NK-92 treated with Interleukin-12 subunit alpha and Interleukin-12 subunit beta, amount 100 ng/mL, for 24 hours (cell line): ENCODE data around the gene GRIN3B.
A peak's percentile ranks its signal among the peaks of the same experiment; 100 is the strongest.

Experiments used
- DNase-seq: peaks from one replicate; lab custom pipeline; 2025; lab: John Stamatoyannopoulos, UW

GRIN3B gene

DNA sequence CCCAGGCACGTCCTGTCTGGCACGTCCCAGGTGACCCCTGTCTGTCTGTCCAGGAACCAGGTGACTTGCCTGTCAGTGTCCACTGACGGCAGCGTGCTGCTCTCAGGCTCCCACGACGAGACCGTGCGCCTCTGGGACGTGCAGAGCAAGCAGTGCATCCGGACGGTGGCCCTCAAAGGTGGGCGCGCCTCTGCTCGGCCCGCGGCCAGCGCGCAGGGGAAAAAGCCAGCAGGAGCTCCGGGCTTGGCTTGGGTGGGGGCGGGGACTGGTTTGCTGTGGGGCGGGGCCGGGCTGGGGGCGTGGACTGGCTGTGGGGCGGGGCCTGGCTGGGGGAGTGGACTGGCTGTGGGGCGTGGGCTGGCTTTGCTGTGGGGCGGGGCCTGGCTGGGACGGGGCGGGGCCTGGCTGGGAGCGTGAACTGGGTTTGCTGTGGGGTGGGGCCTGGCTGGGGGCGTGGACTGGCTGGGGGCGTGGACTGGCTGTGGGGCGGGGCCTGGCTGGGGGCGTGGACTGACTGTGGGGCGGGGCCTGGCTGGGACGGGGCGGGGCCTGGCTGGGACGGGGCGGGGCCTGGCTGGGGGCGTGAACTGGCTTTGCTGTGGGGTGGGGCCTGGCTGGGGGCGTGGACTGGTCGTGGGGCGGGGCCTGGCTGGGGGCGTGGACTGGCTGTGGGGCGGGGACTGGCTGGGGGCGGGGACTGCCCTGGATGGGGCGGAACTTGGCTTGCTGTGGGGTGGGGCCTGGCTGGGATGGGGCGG, 8.9 kb upstream of the GRIN3B start:
- DNase-seq, result peak; percentile 68

DNA sequence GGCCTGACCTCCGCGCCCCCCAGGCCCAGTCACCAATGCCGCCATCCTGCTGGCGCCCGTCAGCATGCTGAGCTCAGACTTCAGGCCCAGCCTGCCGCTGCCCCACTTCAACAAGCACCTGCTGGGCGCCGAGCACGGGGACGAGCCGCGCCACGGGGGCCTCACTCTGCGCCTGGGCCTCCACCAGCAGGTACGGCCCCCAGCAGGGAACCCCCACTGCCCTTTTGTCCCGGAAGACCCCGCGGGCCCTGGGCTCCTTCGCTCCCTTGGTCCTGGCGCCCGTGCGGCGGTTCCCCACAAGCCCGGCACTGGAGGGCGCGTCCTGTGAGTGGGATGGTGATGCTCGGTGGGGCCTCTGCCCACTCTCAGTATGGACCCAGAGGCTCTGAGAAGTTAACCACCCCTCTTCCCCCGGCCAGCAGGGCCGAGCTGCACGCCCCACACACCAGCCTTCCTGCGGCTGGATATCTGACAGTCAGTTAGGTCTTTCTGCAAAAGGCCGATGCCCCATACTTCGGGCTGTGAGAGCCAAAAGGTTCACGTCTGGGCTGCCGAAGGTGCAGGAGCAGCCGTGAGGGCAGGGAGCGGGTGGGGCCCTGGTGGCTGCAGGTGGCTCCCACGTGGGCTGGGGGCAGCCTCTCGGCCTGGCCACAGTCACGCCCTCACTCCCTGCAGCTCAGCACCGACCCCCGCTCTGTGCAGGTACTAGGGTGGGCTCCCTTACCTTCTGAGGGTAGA, 8.1 kb upstream of the GRIN3B start:
- DNase-seq, result no peak

DNA sequence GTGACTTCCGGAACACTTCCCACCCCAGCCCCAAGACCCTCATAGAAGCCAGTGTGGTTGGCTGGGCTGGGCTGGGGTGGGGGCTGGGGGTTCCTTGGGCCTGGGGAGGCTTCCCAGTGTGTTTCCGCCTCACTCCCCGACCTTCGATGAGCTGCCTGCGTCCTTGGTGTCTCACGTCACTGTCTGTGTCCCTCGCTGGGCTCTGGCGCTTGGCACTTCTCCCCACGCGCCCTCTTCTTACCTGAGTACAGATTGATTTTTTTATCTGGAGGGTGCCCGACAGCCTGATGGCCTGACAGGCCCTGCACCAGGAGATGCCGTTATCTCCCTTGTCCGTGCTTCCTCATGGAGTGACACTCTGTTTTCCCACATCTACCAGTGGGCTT, 7.6 kb upstream of the GRIN3B start:
- no peak for DNase-seq

DNA sequence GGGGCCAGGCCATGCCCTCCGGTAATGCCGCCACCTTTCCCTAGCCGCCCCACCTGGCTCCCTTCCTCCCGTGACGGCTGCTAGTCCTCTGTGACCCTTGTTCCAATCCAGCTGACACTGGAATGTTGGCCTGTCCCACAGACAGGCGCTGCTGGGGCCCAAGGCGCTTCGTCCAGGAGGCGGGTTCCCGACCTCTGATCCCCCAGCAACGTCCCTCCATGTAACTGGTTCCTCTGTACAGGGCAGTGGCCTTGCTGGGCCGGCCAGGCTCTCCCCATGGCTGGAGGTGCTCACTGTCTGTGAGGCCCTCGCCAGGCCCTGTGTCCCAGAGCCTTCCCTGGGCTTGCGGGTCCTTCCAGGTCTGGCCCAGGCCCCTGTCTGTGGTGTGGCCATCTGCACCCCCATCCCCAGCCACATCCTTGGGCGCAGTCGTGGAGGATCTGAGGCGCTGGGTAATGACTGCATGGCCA, 6.8 kb upstream of the GRIN3B start:
- no peak for DNase-seq

DNA sequence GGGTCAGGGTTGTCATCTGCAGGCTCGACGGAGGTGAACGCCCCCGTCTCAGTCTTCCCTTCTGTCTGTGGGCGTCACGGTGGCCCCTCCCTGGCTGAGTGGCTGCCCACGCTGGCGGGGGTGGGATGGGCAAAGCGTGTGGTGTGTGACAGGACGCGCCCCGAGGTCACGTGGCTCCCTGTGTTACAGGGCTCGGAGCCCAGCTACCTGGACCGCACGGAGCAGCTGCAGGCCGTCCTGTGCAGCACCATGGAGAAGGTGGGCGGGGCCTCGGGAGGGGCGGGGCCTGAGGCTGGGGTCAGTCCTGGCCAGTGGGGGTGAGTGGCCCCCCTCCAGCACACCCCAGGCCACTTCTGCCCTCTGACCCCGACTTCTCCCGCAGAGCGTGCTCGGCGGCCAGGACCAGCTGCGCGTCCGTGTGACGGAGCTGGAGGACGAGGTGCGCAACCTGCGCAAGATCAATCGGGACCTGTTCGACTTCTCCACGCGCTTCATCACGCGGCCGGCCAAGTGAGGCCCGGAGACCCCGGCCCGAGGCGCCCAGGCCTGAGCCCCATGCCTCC, 6.3 kb upstream of the GRIN3B start:
- no peak for DNase-seq

DNA sequence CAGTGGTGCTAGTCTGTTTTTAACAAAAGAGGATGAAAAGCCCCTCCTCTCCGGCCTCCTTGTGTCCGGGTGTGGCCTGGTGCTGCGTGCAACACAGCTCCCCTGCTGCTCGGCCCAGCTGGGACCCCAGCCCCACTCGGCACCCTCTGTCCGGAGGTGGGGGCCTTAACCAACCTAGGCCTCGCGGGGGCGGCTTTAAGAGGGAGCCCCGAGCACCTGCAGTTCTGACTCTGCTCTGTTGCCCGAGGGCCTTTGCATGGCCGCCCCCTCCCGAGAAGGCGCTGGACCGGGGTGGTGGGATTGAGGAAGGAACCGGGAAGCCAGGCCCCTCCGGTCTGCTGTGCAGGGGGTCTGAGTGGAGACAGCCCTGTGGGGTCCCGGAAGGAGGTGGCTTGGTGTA, 5.7 kb upstream of the GRIN3B start:
- no peak for DNase-seq

DNA sequence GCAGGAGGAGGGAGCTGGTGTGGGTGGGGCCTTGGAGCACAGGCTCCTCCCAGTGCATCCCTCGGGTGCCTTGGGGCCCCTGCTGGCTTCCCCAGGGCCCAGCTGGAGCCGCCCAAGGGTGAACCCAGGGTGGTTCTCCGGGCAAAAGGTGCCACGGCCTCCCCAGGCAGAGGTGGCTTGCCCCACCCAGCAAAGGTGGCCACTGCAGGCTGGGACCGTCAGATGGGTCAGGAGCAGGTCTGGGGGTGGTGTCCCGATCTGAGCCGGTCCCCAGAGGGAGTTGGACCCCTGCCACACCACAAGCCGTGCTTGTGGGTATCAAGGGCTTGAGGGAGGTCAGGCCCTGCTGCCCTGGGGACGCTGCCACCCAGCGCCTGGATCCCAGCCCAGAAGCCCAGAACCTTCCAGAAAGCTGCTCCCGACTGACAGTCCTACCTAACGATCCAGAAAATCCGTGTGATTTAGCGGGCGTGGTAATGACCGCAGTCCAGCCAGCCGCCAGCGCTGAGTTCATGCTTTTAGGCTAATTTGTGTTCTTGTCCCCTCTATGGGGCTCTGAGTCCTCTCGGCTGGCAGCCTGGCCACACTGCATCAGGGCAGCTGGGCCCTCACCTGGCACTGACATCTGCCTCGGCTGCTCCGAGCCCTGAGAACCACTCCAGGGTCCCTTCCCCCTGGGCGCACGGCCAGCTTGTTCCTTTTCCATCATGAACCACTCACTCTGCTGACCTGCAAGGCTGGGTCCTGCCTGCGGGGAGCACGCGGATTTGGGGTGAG, 5.0 kb upstream of the GRIN3B start:
- DNase-seq, result no peak

DNA sequence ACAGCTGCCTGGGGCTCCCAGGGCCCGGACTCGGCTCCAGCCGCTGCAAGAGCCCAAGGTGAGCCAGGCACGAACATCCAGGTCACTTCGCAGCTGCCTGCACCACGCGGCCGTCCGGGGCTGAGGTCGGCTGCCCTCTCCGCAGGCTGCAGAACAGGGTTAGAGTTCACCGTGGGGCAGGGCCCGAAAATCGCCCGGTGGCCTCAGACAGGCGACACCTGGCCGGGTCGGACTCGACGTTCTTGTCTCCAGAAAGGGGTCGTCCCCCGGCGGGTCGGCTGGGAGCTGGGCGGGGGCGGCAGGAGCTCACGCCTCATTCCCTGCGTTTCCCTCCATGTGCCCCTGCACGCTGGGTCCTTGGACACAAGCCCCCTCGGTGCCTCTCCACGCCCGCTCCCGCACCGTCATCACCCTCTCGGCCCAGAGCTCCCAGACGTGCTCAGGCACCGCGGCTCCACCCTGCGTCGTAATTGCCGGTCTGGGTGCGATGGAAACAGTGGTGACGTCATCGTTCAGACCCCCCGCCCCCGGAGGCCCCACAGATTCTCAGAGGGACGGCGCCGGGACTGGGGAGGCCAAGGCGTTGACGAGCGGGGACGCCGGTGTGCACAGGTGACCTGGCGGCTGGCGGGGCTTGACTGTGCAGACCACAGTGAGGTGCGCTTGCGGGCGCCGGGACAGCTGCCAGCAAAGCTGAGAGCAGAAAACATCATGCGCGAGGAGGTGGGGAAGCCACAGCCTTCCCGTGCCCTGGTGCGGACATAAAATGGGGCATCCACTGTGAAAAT, 4.0 kb upstream of the GRIN3B start:
- no peak for DNase-seq

DNA sequence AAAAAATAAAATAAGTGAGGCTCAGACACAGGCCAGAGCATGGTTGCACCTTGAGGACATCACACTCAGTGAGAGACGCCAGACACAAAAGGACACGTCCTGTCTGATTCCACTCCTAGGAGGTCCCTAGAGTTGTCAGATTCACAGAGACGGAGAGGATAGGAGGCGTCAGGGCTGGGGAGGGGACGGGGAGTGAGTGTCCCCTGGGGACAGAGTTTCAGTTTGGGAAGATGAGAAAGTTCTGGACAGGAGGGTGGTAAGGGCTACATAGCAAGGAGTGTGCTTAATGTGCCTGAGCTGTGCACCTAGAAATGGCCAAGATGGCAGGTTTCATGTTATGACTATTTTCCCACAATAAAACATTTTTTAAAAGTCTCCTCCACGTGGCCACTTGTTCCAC, 2.2 kb upstream of the GRIN3B start:
- DNase-seq, result no peak

DNA sequence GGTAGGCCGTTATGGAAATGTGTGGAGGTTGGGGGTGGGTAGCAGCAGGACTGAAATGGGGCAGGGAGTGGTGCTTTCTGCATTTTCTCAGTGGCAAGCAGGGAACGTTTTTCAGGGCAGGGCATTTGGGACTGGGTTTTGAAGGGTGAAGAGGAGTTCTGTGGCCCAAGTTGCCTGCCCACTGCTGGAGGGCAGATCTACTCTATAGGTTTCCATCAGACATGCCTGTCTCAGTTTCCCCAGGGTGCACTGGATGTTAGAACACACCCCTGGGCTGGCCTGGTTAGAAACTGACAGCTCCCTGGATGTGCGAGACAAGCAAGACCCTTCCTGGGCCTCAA, 870 bp upstream of the GRIN3B start:
- no peak for DNase-seq

DNA sequence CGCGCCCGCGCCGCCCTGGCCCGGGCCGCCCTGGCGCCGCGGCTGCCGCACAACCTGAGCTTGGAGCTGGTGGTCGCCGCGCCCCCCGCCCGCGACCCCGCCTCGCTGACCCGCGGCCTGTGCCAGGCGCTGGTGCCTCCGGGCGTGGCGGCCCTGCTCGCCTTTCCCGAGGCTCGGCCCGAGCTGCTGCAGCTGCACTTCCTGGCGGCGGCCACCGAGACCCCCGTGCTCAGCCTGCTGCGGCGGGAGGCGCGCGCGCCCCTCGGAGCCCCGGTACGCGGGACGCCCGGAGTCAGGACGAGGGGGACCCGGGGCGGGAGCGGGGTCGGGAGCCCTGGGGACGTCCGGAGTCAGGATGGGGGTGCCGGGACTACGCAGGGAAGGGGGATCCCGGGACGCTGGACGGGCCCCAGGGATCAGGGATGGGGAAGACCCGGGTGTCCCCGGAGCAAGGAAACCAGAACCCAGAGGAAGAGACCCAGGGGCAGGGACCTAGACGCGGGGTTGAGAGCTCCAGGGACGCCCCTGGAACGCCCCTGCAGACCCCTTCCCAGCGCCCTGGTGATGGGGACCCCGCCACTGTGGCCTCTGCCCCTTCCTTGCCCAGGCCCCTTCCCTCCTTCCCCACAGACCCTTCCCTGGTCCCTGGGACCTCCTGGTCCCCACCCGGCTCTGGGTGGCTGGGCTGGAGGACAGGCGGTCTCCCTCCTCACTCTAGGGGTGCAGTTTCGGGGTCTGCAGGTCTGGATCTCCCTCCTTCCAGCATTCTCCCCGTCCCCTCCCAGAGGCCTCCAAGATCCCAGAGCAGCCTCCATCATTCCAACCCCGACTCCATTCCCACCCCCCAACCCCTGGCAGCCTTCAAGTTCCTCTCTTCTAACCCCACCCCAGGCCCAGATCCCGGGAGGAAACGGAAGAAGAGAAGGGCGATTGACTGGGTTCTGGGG, 645 bp downstream of the GRIN3B start:
- DNase-seq, result no peak

DNA sequence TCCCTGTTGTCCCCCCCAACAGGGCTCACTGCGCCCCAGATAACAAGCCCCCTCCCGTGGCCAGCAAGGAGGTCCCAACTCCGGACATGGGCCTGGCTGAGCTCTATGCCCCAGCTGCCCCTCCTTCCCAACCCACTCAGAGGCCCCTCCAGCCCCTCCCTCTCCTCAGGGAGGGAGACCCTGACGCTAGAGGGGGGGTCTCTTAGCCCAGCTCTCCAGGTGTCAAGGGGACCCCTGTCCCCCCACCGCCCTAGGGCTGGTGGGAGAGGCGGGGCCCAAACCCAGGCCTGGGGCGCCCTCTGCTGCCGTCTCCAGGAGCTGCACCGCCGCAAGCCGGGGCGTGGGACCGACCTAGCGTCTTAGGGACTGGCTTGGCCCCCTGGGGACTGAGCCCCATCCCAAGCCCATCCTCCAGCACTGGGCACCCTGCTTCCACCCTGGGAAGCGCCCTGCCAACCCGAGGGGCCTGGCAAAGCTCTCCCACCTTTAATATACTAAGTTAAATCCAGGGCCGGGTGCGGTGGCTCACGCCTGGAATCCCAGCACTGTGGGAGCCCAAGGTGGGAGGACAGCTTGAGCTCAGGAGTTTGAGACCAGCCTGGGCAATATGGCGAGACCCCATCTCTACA, 1.4 kb downstream of the GRIN3B start:
- DNase-seq, result no peak

DNA sequence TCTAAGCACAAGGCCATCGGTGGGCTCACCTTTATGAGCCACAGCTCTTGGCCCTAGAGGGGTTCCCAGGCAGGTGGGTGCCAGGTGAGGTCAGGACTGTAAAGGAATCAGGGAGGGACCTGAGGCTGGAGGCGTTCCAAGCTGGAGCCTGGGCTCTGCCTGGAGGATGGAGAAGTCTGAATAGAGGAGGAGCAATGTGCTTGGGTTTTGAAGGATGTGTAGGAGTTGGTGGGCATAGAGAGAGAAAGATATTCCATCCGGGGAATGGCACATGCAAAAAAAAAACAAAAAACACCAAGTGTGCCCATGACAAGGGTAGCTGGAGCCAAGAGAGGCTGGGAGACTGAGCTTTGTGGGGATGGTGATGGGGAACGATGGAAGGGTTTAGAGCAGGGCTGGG, 2.4 kb downstream of the GRIN3B start:
- no peak for DNase-seq

DNA sequence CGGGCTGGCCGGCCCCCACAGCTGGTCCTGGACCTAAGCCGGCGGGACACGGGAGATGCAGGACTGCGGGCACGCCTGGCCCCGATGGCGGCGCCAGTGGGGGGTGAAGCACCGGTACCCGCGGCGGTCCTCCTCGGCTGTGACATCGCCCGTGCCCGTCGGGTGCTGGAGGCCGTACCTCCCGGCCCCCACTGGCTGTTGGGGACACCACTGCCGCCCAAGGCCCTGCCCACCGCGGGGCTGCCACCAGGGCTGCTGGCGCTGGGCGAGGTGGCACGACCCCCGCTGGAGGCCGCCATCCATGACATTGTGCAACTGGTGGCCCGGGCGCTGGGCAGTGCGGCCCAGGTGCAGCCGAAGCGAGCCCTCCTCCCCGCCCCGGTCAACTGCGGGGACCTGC, 3.1 kb downstream of the GRIN3B start:
- no peak for DNase-seq

DNA sequence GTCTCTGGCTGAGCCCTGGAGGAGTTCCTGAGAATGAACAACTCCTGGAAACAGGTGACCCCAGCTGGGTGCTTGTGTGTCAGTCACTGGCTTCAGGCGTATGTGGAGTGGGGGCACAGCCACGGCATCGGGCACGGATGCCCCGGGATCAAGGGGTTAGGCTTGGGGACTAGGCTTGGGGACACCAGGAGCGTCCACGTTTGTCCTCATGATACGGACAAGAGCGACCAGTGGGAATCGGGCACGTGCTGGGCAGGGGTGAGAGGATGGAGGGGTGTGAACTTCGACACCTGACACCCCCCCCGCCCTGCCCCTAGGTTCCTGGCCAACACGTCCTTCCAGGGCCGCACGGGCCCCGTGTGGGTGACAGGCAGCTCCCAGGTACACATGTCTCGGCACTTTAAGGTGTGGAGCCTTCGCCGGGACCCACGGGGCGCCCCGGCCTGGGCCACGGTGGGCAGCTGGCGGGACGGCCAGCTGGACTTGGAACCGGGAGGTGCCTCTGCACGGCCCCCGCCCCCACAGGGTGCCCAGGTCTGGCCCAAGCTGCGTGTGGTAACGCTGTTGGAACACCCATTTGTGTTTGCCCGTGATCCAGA, 4.1 kb downstream of the GRIN3B start:
- no peak for DNase-seq

DNA sequence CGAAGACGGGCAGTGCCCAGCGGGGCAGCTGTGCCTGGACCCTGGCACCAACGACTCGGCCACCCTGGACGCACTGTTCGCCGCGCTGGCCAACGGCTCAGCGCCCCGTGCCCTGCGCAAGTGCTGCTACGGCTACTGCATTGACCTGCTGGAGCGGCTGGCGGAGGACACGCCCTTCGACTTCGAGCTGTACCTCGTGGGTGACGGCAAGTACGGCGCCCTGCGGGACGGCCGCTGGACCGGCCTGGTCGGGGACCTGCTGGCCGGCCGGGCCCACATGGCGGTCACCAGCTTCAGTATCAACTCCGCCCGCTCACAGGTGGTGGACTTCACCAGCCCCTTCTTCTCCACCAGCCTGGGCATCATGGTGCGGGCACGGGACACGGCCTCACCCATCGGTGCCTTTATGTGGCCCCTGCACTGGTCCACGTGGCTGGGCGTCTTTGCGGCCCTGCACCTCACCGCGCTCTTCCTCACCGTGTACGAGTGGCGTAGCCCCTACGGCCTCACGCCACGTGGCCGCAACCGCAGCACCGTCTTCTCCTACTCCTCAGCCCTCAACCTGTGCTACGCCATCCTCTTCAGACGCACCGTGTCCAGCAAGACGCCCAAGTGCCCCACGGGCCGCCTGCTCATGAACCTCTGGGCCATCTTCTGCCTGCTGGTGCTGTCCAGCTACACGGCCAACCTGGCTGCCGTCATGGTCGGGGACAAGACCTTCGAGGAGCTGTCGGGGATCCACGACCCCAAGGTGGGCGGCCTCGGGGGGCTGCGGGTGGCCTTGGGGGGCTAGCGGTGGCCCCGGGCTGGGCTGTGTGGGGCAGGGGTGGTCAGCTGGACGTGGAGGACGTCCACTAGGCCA, 4.8 kb downstream of the GRIN3B start:
- no peak for DNase-seq

DNA sequence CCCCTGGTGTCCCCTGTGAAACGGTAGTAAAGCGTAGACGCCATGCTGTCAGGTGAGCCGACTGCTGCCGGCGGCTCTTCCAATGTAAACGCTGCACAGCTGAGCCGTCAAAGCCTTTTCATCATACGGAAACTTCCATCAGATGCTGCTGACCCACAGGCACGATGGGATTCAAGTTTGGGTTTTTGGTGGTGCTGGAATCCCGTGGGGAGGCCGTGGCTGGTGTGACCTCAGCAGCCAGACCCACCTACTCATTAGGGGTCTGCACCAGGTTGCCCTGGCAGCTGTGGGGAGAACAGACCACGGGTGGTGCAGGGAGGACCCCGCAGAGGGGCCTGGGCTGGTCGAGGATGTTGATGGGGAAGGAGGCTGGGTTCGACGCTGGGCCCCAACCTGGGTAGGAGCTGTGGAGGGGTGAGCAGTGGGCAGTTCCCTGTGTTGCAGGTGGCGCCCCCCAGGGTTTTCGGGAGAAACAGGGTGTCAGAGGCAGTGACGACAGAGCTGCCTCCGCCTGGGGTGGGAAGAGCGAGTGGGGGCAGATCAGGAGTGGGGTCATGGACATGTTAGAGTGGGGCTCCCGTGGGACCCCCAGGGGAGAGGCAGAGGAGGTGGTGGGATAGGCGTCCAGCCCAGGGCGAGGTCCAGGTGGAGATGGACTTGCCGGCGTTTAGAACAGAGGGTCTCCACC, 6.6 kb downstream of the GRIN3B start:
- DNase-seq, result no peak
